ENCODE data around the gene NCAM1.

NCAM1 gene

DNA sequence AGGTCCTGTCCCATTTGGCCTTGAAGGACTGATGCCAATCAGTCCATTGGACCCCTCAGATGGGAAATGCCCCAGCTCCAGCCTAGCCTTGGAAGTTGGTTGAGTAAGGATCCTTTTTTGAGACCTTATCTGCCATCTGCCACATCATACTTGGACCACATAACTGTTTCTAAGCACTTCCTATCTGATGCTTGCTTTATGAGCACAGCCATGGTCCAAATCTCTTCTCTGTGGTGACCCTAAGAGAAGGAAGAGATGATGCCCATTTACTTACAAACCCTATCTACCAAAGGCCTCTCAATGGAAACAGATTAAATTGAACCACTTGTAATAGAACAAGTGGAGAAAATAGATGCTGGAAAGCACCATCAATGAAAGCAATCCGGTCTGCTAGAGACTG, 299.3 kb downstream of the NCAM1 start:
- no peak for DNase-seq

DNA sequence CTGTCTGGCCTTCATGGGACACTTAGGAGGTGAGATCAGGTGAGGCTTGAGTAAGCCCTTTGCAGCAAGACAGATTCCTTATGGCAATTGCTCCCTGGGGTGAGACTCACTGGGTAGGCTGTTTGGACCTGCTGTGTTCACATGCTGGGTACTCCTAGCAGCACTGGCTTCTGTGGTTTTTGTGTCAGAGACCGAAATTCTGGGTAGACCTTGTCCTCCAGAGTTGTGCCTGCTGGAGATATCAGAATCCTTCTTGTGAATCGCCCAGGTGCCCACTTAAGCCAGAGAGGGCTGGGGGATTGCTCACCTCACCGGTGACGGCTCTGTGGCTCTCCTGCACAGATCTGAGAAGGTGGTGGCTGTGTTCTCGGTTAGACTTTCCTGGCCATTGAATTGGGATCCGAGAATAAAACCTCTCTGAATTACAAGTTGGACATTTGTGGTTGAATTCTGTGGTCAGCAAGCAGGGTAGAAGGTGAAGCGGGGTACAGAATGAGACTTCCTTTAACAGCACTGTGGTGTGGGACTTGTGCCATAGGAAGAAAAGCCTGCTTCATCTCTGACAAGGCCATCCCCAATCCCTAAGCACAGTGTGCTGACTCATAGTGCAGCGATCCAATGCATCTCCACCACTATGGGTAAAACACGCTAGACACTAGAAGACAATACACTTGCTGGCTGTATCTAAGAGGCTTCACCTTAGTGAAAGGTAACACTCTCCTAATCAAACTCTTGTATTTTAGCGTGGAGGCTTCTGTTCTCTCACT, 300.7 kb downstream of the NCAM1 start:
- no peak for DNase-seq

DNA sequence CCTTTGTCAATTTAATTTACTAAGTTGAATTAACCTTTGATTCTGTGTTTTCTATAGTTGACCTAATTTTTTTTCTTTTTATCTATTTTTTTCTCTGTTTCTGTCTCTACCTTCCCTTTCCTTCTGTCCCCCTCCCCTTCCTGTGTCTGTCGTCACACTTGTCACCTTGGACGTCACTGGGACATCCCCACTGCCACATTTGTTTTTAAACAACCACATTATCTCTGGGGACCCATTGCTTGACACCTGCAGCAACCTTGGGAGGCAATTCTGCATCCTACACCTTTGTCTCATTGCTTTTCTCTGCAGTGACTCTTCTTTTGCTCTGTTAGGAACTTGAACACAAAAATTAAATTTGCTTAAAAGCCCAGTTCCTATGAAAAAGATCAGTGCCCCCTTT, 301.4 kb downstream of the NCAM1 start:
- DNase-seq: no peak

DNA sequence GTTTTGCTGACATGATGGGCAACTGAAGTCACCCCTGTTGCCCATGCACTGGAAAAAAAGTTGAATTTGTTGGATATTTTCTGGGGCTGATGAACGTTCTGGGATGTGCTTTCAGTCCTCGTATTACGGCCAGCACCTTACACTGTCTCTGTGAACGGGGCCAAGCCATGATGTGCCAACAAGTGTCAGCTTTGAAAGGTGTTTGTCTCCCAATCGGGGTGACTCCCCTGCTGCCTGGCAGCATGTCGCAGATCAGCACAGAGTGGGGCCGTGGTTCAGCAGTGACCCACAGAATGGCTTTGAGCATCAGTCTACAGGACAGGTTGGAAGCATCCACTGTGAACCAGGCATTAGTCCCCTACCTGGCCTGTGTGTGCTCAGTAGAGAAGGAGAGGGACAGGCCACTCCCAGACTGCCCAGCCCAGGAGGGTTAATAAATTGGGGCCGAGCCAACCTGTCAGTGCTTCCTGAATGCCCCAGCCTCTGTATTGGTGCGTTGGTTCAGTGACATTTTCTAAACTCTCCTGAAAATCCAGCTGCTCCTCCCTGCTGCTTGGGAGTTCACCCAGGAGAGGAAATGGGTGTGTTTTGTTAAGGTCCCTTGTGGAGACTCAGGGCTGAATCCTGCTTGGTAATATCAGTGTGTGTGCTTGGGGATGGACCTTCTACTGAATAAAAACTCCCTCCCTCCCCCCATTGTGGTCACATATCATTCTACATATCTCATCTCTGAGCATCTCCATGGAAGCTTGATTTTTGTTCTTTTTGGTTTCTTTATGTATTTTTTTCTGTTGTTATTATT, 302.4 kb downstream of the NCAM1 start:
- DNase-seq: no peak

DNA sequence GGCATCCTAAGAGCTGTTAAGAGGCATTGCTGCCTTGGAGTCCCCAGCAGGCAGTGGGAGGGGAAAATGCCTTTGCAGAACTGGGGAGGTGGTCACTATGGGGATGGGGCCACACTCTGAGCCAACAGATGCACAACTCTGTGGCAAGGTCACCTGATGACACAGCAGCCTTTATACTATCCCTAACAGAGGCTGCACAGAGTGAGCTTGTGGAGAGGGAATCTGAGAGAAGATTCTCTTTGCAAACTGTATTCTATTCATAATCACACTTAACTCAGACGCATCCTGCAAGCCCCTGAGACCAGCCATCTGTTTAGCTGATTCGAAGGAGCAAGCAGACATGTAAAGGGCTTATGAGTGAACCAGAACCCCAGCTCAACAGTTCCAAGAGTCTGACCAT, 304.1 kb downstream of the NCAM1 start:
- DNase-seq: no peak

DNA sequence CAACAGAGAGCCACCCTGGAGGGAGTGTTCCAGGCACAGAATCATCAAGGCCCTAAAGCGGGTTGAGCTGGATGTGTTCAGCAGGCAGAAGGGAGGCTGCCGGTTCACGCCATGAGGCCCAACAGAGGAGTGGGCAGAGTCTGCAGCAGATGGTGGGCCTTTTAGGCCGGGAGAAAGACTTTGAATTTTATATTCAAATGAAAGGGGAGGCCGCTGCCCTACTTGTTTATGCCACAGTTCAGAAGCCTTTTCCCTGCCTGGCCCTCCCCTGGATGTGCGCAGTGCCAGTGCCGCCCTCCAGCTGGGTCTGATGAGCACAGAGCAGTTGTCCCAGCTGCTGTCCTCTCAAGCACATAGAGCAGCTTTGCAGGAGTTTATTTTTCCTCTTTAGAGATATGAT, 306.3 kb downstream of the NCAM1 start:
- DNase-seq: no peak

DNA sequence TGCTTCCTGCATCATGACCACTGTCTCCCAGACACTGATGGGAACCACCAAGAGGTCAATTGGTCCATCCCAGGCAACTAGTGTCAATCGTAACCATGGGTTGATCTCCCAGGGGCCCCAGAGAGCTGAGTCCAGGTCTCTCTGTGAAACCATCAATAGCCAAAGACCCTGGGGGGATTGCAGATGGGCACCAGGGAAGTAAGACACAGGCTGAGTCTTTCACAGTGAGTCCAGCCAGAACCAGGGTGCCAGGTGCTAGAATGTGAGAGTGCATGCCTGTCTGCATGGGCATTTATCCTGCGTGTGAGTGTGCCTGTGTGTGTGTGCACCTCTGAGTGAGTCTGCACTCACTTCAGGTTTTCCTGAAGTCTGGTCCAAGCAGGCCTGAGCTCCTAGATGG, 307.9 kb downstream of the NCAM1 start:
- DNase-seq: no peak

DNA sequence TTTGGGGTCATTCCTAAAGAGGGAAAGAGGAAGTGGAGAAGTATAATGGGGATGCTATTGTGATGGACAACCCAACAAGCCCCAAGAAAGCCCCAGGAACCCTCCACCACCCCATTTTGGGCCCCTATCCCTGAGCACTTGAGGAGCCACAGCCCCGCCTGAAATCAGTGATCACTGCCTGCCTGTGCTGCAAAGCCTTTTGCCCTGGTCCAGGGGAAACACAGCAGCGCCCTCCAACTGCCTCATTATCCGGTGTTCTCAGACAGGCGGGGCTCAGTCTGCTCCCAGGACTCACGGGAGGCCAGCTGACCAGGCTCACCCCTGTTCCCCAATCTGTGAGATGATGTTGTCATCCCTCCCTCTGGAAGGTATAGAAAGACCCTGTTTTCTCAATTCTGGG, 308.4 kb downstream of the NCAM1 start:
- no peak for DNase-seq

DNA sequence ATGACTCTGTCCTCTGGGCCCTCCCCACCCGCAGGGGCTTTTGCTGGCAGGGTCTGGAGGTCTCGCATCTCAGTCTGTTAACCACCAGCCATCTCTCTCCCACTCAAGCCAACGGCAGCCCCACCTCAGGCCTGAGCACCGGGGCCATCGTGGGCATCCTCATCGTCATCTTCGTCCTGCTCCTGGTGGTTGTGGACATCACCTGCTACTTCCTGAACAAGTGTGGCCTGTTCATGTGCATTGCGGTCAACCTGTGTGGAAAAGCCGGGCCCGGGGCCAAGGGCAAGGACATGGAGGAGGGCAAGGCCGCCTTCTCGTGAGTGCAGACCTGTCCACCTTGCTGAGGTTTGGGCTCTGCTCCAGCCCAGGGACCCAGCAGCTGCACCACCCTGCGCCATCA, 308.9 kb downstream of the NCAM1 start:
- DNase-seq: no peak

DNA sequence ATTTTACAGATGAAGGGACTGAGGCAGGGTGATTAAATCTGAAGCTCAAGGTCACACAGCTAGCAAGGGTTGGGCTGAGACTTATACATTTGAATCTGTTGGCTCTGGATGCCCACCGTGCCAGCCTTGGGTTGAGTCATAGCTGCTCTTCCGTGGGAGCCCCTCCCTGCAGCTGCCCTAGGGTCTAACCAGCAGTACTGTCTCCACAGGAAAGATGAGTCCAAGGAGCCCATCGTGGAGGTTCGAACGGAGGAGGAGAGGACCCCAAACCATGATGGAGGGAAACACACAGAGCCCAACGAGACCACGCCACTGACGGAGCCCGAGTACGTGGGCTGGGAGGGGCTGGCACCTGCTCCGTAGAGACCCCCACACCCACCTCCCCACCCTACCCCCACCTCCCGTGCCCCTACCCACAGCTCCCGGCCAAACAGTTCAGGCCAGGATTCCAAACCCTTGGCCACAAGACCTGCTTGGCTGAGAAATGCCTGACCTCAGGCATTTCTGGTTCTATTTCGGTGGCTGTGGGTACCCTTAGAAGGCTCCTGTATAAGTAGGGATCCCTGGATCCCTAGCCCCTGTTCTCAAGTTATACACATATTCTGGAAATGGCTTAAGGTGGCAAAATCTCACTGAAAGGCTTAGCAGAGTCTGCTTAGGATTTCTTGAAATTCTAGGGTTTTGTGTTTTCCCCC, 310.5 kb downstream of the NCAM1 start:
- DNase-seq: no peak

DNA sequence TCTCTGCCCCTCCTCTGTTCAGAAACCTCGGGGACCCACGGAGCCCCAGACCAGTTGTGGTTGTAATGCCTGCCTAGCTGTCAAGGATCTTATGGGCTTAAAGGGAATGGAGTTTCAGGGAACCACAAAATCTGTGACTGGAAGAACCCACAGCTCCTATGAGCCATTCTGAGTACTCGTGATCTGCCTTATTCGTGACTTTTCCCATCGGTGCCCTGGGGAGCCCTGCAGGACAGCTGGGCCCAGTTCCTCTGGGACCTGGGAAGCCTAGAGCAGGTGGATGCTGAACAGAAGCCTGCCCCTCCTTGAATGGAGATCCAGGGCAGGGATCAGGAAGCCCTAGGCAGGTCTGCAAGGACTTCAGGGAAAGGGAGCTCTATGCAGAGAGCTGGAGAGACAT, 311.1 kb downstream of the NCAM1 start:
- no peak for DNase-seq

DNA sequence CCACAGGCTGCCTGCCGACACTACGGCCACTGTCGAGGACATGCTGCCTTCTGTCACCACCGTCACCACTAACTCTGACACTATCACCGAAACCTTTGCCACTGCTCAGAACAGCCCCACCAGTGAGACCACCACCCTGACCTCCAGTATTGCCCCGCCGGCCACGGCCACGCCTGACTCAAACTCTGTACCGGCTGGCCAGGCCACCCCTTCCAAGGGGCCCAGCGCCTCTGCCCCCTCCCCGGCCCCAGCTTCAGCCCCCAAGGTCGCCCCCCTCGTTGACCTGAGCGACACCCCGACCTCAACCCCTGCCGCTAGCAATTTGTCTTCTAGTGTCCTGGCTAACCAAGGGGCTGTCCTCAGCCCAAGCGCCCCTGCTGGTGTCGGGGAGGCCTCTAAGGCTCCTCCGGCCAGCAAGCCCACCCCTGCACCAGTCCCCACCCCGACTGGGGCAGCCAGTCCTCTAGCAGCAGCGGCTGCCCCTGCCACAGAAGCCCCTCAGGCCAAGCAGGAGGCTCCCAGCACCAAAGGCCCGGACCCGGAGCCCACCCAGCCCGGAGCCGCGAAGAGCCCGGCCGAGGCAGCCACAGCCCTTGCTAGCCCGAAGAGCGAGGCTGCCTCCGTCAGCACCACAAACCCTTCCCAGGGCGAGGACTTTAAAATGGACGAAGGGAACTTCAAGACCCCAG, 311.9 kb downstream of the NCAM1 start:
- no peak for DNase-seq

DNA sequence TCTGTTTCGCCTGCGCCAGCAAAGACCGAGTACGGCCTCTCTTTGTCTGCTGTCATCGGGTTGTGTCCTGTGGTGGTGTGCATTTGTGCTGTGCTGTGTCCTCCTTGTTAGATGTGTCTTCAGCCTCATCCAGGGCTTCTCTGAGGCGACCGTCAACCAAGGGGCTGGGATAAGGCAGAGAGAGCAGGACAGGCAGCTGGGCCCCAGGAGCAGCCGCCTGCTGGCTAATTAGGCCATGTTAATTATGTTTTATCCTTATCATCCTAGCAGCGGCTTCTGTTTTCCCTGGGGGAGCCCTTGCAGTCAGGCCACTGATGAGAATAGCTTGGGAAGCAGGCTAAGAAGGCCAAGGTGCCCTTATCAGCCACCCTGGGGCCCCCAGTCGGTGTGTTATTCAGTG, 312.5 kb downstream of the NCAM1 start:
- DNase-seq: no peak

DNA sequence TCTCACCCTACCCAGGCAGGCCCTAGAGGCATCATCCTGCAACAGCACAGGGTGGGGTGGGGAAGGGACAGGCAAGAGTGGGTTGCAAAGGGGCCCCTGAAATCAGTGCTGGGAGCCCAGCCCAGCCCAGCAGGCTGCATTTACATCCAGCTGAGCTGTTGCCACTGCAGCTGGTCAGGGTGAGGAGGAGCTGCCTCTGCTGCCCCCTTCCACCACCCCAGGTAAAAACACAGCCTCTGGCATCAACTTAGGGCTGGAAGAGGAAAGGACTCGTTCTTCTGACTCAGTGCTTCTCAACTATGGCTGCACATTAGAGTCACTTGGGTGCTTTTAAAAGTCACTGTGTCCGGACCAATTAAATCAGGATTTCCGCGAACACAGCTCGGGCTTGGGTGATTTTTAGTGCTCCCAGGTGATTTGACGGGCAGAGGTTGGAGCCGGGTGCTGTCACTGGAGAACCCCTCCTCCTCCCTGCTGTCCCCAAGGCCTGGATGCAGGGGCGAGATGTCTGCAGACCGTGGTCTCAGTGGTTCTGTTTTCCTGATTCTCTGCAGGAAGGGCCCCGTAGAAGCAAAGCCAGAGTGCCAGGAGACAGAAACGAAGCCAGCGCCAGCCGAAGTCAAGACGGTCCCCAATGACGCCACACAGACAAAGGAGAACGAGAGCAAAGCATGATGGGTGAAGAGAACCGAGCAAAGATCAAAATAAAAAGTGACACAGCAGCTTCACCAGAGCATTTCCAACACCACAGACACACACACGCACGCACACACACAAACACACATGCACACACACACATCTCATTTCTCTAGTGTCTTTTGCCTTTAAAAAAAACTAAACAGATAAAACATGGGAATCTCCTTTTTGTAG, 313.7 kb downstream of the NCAM1 start:
- no peak for DNase-seq

DNA sequence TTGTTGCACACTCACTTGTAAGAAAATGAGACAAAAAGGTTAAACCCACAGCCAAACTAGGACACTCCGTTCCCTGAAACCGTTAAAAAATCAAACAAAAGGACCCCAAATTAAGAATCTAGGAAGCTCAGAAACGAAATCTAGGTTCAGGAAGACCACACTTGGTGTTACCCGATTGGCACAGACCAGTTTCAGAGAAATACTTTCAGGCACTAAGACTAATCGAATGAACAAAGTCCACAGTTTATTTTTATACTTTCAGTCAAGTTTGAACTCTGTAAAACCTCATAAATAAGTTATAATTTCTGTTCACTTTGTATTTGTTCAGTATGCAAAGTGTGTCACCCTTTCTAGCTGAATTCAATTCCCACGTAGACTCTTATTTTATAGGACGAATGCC, 314.4 kb downstream of the NCAM1 start:
- DNase-seq: no peak

DNA sequence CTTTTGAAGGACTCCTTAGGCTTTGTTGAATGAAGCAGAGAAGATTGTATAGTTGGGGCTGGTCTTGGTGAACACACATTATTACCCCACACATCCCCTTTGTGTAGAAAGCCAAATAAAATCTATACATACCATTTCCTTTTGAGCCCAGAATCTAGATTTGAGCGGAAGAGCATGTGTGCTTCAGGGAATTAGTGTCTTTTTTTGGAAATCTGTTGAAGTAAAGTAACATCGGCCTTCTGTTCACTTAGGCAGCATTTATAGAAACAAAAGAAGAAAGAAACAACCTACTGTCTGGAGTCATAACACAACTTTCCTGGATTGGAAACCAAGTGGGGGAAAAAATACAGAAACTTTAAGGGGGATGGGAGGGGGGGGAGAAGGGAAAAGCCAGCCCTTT, 315.2 kb downstream of the NCAM1 start:
- DNase-seq: no peak

DNA sequence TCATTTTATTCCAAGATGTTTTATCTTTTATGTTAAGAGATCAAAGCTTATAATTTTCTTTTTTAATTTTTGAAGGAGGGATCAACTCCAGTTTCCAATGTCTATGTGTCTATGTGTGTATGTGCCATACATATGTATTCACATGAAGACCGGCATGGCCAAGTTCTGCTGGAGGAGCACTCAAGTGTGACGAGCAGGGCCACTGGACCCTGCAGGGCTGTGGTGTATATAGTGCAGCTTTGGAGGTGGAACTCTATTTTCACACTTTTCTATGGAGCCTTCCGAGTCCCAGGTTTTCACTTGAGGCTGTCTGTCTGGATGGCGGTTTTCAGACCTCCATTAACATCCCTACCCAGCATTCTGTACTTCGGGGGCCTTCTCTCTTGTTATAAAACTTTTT, 316.7 kb downstream of the NCAM1 start:
- DNase-seq: no peak

DNA sequence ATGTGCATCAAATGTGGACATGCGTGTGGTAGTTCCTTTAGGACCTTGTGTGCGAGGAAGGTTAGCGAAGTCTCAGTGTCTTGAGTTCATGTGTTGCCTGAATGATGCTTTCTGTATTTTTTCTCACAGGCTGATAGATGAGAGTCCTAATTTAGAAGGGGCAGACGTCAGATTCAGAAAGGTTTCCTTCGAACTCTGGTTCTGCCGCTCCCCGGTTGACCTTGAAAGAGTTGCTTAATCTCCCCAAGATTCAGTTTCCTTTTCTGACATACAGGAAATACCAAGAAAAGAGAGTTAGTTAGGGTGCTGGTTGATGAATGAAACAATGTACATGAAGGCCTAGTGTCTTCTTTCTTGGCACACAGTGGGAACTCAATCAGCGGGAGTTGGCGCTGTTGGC, 317.3 kb downstream of the NCAM1 start:
- no peak for DNase-seq

DNA sequence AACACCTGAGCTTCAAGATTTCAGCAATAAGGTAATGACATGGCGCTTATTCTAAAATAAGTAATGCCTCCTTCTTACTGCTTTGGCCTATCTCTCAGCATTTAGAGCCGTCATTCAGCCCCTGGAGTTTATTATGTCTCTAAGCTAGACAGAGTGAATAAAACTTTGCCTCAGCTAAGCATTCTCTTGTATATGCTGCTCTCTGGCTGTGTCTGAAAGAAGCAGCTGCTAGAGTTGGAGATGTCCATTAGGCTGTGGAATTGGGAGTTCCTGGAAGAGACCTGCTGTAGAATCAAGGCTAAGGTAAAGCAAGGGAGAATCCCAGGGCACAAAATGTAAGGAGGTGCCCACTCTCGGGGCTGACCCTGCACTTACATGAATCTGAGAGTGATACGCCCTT, 317.7 kb downstream of the NCAM1 start:
- no peak for DNase-seq

DNA sequence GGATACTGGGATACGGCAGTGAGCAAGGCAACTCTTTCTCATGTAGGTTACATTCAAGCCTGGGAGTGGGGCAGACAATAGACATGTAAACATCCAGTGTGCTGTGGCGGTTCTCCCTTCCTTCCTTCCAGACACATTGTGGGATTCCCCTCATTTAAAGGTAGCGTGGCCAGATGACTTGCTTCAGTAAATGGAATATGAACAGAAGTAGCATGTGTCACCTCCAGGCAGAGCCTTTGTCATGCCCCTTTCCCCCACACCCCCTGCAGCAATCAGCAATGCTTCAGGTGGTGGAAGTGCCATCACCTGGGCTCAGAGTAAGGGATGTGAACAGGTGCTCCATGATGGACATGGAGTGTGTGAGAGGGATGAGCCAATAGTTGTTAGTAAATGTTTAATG, 318.4 kb downstream of the NCAM1 start:
- DNase-seq: no peak

DNA sequence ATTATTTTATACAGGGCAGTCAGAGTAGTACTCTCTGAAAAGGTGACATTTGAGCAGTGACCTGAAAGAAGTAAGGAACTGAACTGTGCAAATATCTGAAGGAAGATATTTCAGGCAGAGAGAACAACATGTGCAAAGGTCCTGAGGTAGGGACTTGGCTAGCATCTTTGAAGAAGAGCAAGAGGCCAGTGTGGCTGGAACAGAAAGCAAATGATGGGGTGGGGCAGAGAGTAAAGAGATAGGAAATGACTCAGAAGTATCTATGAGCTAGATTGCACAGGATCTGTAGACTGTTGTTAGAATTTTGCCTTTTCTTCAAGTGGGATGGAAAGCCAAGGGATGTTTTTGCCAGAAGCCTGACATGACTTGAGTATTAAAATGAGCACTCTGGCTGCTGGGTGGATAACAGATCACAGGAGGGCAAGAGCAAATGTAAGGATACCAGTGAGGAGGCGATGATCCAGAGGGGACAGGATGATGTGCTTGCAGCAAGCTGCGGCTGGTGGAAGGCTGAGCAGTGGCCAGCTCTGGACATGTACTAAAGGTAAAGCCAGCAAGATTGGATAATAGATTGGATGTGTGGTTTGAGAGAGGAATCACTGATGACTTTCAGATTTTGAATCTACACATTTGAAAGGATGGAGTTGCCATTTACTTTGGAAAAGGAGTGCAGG, 320.0 kb downstream of the NCAM1 start:
- DNase-seq: no peak

All from activated naive CD4-positive, alpha-beta T cell treated with Interleukin-2 at 50 U/mL for 16 hours (primary cell).